Small intestine (tissue), 7 donors: ENCODE data around the gene CACNB2. TPM values are rescaled to one million over a fixed set of nuclear protein-coding genes. Genes with fewer than 3 reads are reported as not detected.
"Not testable (repeated sequence)": the region's sequence is repeated elsewhere in the genome, so short reads cannot be mapped to it uniquely, and the experiment has no call there.

Source experiments
- DNase-seq, 2 donors: peaks; one replicate each; pipeline versions ENCODE4 v3.0.0 to v3.0.0-alpha.2; 2013
- FAIRE-seq: peaks from 2 replicates; lab custom pipeline; 2012; peaks lifted over from hg19 to GRCh38; lab: Jason Lieb, UNC
- H3K27ac ChIP-seq, 3 donors: one replicate each; pipeline ENCODE4 v1.5.1; 2013; ENCODE audit warnings: low read length in 2 of 3, mild to moderate bottlenecking in 2 of 3, control low read depth in 1 of 3, inconsistent platforms in 1 of 3, low read depth in 1 of 3, moderate library complexity in 1 of 3
- H3K27me3 ChIP-seq, 3 donors: one replicate each; pipeline ENCODE4 v1.6.1; 2013; ENCODE audit warnings: low read length in 3 of 3, inconsistent platforms in 1 of 3; ENCODE audit not compliant: control insufficient read depth in 3 of 3, insufficient read depth in 3 of 3
- H3K36me3 ChIP-seq, 3 donors: one replicate each; pipeline ENCODE4 v1.6.1; 2013; ENCODE audit warnings: low read length in 3 of 3, inconsistent platforms in 1 of 3, low read depth in 1 of 3, mild to moderate bottlenecking in 1 of 3, moderate library complexity in 1 of 3; ENCODE audit not compliant: control insufficient read depth in 3 of 3, insufficient read depth in 2 of 3
- H3K4me1 ChIP-seq, 3 donors: one replicate each; pipeline ENCODE4 v1.6.1; 2013; ENCODE audit warnings: low read length in 2 of 3, inconsistent platforms in 1 of 3, low read depth in 1 of 3, mild to moderate bottlenecking in 1 of 3, moderate library complexity in 1 of 3; ENCODE audit not compliant: control insufficient read depth in 3 of 3, insufficient read depth in 2 of 3
- H3K4me3 ChIP-seq, 3 donors: one replicate each; pipeline ENCODE4 v1.5.1; 2013; ENCODE audit warnings: low read length in 3 of 3, control low read depth in 1 of 3, inconsistent platforms in 1 of 3, low read depth in 1 of 3, mild to moderate bottlenecking in 1 of 3, moderate library complexity in 1 of 3
- H3K9me3 ChIP-seq, 2 donors: one replicate each; pipeline ENCODE4 v1.6.1; 2013; ENCODE audit warnings: low read depth in 1 of 2, low read length in 1 of 2; ENCODE audit not compliant: control insufficient read depth in 2 of 2, insufficient read depth in 1 of 2
- WGBS, 3 donors: extraction: QIAGEN DNeasy Blood & Tissue Kit; methylation state at CpG; one replicate each; pipeline ENCODE4 v1.1.7; 2013; 5-methylcytosine and 5-hydroxymethylcytosine counted together
- polyA plus RNA-seq, 4 donors: library from polyadenylated mRNA; stranded (reverse) in 3 of 4; unstranded in 1 of 4; fragments of 200-250 nt in 3 of 4; fragments of 120-200 nt in 1 of 4; gene quantifications; one replicate each; pipeline versions ENCODE4 v1.2.1 to v1.2.3, GENCODE V29; 2013
- donor health status: healthy with polysubstance abuse.
- donor health status: control.
- donor health status: control.
- donor health status: Bipolar disorder and iron deficiency.
- donor health status: healthy.

The CACNB2 gene
- polyA plus RNA-seq, 4 donors, result 0.27 to 18.4 (median 2.3) TPM

- WGBS, 3 donors, result 84 to 90% (median 88%) methylated on average over 5 of the region's 5 CpGs
- H3K27me3 ChIP-seq, result no peaks in the 10 kb centered on the region
- H3K36me3 ChIP-seq, result peaks cover 0 to 7% (median 0%) of the 10 kb centered on the region in 3 donors
- no peaks in the 10 kb centered on the region for H3K9me3 ChIP-seq
- H3K27ac ChIP-seq, result no peak overlapping the region
- no peak overlapping the region for H3K4me3 ChIP-seq
- no peak for FAIRE-seq
- no peak for DNase-seq
- no peaks in the 10 kb centered on the region for H3K4me1 ChIP-seq
Measured at GRCh38 chr10:18151356-18151890, 11.2 kb downstream of the CACNB2 start.

DNA sequence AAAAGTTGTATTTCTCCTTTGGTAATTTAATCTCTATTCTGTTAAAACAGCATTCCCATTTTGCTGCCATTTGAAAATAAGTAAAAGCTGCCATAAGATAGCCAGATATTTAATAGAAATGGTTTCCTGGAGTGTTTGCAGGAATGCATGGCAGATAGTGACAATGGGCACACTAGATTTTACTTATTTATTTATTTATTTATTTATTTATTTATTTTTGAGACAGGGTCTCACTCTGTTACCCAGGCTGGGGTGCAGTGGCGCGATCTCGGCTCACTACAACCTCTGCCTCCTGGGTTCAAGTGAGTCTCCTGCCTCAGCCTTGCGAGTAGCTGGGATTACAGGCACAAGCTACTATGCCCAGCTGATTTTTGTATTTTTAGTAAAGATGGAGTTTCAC, 13.2 kb downstream of the CACNB2 start:
- not testable (repeated sequence) for H3K4me1 ChIP-seq, FAIRE-seq, DNase-seq, H3K4me3 ChIP-seq, H3K9me3 ChIP-seq, H3K27ac ChIP-seq, H3K27me3 ChIP-seq, H3K36me3 ChIP-seq
- WGBS, 3 donors, result 95 to 99% (median 97%) methylated on average over 4 of the region's 4 CpGs

DNA sequence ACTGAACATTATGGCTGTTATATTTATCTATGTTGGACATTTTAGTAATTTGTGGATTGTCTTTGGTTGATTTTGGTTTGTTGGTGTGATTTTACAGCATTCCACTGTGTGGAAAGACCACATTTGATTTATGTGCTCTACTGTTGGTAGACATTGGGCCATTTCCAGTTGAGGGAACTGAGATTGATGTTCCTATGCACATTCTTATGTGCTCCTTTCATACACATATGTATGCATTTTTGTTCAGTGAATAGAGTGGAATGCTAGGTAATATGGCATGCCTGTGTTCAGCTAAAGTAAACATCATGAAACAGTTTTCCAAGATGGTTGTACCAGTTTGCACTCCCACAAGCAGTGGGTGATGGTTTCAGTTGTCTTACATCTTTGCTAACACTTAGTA, 15.1 kb downstream of the CACNB2 start:
- Histone ChIP-seq H3K36me3 (peaks cover 0 to 7% (median 0%) of the 10 kb centered on the region in 3 donors), H3K27me3 (no peaks in the 10 kb centered on the region), H3K27ac (no peak overlapping the region), H3K4me3 (no peak overlapping the region), H3K9me3 (no peaks in the 10 kb centered on the region), H3K4me1 (no peaks in the 10 kb centered on the region)
- DNase-seq (no peak), FAIRE-seq (no peak)

DNA sequence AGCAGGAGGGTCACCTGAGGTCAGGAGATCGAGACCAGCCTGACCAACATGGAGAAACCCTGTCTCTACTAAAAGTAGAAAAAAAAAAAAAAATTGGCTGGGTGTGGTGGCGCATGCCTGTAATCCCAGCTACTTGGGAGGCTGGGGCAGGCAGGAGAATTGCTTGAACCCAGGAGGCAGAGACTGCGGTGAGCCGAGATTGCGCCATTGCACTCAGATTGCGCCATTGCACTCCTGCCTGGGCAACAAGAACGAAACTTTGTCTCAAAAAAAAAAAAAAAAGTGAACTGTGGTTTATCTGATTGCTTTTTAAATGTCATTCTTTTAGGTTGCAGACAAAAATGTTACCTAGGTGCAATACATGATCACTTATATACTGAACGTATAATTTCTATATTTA, 16.6 kb downstream of the CACNB2 start:
- H3K4me1 ChIP-seq, H3K4me3 ChIP-seq, H3K36me3 ChIP-seq, DNase-seq, H3K9me3 ChIP-seq, FAIRE-seq, H3K27ac ChIP-seq, H3K27me3 ChIP-seq: not testable (repeated sequence)
- WGBS, 3 donors, result 90 to 92% (median 92%) methylated on average over 8 of the region's 8 CpGs

DNA sequence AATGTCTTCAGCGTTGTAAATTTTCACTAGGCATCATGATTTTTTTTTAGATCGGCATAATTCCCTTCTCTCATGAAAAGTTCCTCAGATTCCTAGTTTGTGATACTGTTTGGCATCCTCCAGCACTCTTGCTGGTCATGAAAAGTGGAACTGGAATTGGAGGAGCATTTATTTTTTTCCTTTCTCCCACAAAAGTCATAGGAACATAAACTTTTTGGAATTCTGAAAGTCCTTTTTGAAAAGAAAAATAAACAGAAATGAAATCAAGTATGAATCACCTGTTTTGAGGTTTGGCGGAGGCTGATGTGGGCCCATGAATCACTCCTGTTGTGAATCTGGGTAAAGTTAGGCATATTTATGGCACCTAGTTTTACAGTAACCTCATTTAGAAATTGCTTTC, 17.7 kb downstream of the CACNB2 start:
- H3K4me1 ChIP-seq, result no peaks in the 10 kb centered on the region
- peaks cover 0 to 2% (median 0%) of the 10 kb centered on the region in 3 donors for H3K36me3 ChIP-seq
- H3K27ac ChIP-seq, result no peak overlapping the region
- H3K27me3 ChIP-seq, result no peaks in the 10 kb centered on the region
- no peak for DNase-seq
- no peak overlapping the region for H3K4me3 ChIP-seq
- no peaks in the 10 kb centered on the region for H3K9me3 ChIP-seq
- no peak for FAIRE-seq
- WGBS, 3 donors, result 75 to 92% (median 86%) methylated on average over 3 of the region's 3 CpGs

DNA sequence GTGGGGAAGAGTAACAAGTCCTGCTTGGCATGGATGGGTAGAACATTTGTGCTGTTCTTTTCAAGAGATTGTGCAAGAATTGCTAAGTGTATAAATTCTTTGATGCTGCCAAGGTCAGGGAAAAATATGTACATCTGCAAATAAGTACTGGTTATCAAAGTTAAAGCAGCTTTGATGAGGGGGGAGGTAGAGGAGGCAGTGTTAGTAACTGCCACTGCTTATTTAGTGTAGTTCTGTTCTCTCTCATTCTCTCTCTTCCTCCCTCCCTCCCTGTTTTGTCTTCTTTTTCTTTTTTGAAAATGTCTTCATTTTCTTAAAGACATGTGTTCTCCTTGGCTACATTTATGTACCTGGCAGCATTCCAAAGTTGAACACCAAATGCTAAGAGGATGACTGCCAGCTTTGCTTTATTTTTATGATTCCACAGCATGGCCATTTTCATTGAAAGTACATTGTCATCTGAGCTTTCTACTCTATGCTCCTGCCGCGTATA, 18.6 kb downstream of the CACNB2 start:
- Histone ChIP-seq H3K9me3 (no peaks in the 10 kb centered on the region), H3K4me3 (no peak overlapping the region), H3K27me3 (no peaks in the 10 kb centered on the region), H3K36me3 (no peaks in the 10 kb centered on the region), H3K4me1 (no peaks in the 10 kb centered on the region), H3K27ac (peak overlapping the region in 1 of 3 donors; percentile 41)
- FAIRE-seq (no peak), DNase-seq (no peak)
- WGBS, 3 donors, result 71 to 94% (median 87%) methylated on average over 2 of the region's 2 CpGs

- H3K36me3 ChIP-seq, result no peaks in the 10 kb centered on the region
- no peaks in the 10 kb centered on the region for H3K9me3 ChIP-seq
- no peaks in the 10 kb centered on the region for H3K4me1 ChIP-seq
- WGBS, 3 donors, result 72 to 92% (median 91%) methylated on average over 5 of the region's 5 CpGs
- H3K27ac ChIP-seq, result no peak overlapping the region
- no peak for DNase-seq
- H3K27me3 ChIP-seq, result no peaks in the 10 kb centered on the region
- no peak overlapping the region for H3K4me3 ChIP-seq
- FAIRE-seq, result no peak
Measured at GRCh38 chr10:18159557-18159956, 19.3 kb downstream of the CACNB2 start.

GRCh38 chr10:18162021-18162627, 21.9 kb downstream of the CACNB2 start:
- 81 to 90% (median 81%) methylated on average over 7 of the region's 7 CpGs for WGBS, 3 donors
- DNase-seq (no peak), FAIRE-seq (no peak)
- Histone ChIP-seq H3K36me3 (peaks cover 0 to 2% (median 0%) of the 10 kb centered on the region in 3 donors), H3K9me3 (no peaks in the 10 kb centered on the region), H3K27me3 (no peaks in the 10 kb centered on the region), H3K4me1 (no peaks in the 10 kb centered on the region), H3K27ac (no peak overlapping the region), H3K4me3 (no peak overlapping the region)
